ENCODE results near the gene CNKSR1. TPM values are rescaled to one million over a fixed set of nuclear protein-coding genes. Genes with fewer than 3 reads are reported as not detected.

Gene CNKSR1
- total and polyA plus RNA-seq, 2 of the 13 experiments (the other 11 are each of a cell fraction or from before 2014, with no cell fraction given): 3.4 to 8.9 TPM

- TF ChIP-seq, protein P1, sequence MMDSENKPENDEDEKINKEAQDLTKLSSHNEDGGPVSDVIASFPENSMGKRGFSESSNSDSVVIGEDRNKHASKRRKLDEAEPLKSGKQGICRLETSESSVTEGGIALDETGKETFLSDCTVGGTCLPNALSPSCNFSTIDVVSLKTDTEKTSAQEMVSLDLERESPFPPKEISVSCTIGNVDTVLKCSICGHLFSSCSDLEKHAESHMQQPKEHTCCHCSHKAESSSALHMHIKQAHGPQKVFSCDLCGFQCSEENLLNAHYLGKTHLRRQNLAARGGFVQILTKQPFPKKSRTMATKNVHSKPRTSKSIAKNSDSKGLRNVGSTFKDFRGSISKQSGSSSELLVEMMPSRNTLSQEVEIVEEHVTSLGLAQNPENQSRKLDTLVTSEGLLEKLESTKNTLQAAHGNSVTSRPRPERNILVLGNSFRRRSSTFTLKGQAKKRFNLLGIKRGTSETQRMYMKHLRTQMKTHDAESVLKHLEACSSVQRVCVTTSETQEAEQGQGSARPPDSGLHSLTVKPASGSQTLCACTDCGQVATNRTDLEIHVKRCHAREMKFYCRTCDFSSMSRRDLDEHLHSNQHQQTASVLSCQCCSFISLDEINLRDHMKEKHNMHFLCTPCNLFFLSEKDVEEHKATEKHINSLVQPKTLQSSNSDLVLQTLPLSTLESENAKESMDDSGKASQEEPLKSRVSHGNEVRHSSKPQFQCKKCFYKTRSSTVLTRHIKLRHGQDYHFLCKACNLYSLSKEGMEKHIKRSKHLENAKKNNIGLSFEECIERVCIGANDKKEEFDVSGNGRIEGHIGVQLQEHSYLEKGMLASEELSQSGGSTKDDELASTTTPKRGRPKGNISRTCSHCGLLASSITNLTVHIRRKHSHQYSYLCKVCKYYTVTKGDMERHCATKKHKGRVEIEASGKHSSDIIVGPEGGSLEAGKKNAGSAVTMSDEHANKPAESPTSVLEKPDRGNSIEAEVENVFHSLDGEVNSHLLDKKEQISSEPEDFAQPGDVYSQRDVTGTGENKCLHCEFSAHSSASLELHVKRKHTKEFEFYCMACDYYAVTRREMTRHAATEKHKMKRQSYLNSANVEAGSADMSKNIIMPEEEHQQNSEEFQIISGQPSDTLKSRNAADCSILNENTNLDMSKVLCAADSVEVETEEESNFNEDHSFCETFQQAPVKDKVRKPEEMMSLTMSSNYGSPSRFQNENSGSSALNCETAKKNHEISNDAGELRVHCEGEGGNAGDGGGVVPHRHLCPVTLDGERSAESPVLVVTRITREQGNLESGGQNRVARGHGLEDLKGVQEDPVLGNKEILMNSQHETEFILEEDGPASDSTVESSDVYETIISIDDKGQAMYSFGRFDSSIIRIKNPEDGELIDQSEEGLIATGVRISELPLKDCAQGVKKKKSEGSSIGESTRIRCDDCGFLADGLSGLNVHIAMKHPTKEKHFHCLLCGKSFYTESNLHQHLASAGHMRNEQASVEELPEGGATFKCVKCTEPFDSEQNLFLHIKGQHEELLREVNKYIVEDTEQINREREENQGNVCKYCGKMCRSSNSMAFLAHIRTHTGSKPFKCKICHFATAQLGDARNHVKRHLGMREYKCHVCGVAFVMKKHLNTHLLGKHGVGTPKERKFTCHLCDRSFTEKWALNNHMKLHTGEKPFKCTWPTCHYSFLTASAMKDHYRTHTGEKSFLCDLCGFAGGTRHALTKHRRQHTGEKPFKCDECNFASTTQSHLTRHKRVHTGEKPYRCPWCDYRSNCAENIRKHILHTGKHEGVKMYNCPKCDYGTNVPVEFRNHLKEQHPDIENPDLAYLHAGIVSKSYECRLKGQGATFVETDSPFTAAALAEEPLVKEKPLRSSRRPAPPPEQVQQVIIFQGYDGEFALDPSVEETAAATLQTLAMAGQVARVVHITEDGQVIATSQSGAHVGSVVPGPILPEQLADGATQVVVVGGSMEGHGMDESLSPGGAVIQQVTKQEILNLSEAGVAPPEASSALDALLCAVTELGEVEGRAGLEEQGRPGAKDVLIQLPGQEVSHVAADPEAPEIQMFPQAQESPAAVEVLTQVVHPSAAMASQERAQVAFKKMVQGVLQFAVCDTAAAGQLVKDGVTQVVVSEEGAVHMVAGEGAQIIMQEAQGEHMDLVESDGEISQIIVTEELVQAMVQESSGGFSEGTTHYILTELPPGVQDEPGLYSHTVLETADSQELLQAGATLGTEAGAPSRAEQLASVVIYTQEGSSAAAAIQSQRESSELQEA (CRISPR knock-in tag; IDR thresholded peaks at IDR 0.05; ENCODE audit: not compliant biosample characterization): no peak
- no peak for TF ChIP-seq TOPORS (CRISPR knock-in tag; IDR thresholded peaks at IDR 0.05)
- TF ChIP-seq, protein P2, sequence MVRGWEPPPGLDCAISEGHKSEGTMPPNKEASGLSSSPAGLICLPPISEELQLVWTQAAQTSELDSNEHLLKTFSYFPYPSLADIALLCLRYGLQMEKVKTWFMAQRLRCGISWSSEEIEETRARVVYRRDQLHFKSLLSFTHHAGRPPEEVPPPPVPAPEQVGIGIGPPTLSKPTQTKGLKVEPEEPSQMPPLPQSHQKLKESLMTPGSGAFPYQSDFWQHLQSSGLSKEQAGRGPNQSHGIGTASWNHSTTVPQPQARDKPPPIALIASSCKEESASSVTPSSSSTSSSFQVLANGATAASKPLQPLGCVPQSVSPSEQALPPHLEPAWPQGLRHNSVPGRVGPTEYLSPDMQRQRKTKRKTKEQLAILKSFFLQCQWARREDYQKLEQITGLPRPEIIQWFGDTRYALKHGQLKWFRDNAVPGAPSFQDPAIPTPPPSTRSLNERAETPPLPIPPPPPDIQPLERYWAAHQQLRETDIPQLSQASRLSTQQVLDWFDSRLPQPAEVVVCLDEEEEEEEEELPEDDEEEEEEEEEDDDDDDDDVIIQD (CRISPR knock-in tag; IDR thresholded peaks at IDR 0.05; ENCODE audit: low read depth): peak; percentile 37; the same call in 1 of the 2 replicates
- no peak for TF ChIP-seq ATAD3A (CRISPR knock-in tag; IDR thresholded peaks at IDR 0.05)
- no peak for TF ChIP-seq RCOR2 (CRISPR knock-in tag; IDR thresholded peaks at IDR 0.05)
- no peak for TF ChIP-seq ZNF101 (CRISPR knock-in tag; IDR thresholded peaks at IDR 0.05; ENCODE audit: borderline replicate concordance, low read depth)
- no peak for TF ChIP-seq NR3C1 (CRISPR knock-in tag; IDR thresholded peaks at IDR 0.05)
- TF ChIP-seq ZIK1 (CRISPR knock-in tag; IDR thresholded peaks at IDR 0.05; ENCODE audit: borderline replicate concordance, low read depth): no peak; the same call in 1 of the 2 replicates
- no peak for TF ChIP-seq NFE2L2 (IDR thresholded peaks at IDR 0.05; ENCODE audit: low read length)
- TF ChIP-seq, protein P3, sequence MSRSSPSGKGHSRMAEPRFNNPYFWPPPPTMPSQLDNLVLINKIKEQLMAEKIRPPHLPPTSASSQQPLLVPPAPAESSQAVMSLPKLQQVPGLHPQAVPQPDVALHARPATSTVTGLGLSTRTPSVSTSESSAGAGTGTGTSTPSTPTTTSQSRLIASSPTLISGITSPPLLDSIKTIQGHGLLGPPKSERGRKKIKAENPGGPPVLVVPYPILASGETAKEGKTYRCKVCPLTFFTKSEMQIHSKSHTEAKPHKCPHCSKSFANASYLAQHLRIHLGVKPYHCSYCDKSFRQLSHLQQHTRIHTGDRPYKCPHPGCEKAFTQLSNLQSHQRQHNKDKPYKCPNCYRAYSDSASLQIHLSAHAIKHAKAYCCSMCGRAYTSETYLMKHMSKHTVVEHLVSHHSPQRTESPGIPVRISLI (CRISPR knock-in tag; IDR thresholded peaks at IDR 0.05; ENCODE audit: borderline replicate concordance): no peak; the same call in 1 of the 2 replicates
- TF ChIP-seq GPN1 (CRISPR knock-in tag; IDR thresholded peaks at IDR 0.05; ENCODE audit: borderline replicate concordance): no peak
- TF ChIP-seq ZNF317 (CRISPR knock-in tag; IDR thresholded peaks at IDR 0.05): peak; percentile 28; the same call in 1 of the 2 replicates
- TF ChIP-seq, protein P4, sequence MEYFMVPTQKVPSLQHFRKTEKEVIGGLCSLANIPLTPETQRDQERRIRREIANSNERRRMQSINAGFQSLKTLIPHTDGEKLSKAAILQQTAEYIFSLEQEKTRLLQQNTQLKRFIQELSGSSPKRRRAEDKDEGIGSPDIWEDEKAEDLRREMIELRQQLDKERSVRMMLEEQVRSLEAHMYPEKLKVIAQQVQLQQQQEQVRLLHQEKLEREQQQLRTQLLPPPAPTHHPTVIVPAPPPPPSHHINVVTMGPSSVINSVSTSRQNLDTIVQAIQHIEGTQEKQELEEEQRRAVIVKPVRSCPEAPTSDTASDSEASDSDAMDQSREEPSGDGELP (IDR thresholded peaks at IDR 0.05; ENCODE audit: borderline replicate concordance, low read depth): no peak; the same call in 1 of the 2 replicates
- TF ChIP-seq SNRNP70 (IDR thresholded peaks at IDR 0.05; ENCODE audit: low read depth, low read length): no peak
- peak; percentile 45; the same call in 1 of the 2 replicates for TF ChIP-seq ZC3H13 (CRISPR knock-in tag; IDR thresholded peaks at IDR 0.05)
- TF ChIP-seq ZNF549 (CRISPR knock-in tag; IDR thresholded peaks at IDR 0.05): no peak
- TF ChIP-seq GTF3A (CRISPR knock-in tag; conservative IDR thresholded peaks at IDR 0.05): no peak
- TF ChIP-seq MTF1 (CRISPR knock-in tag; IDR thresholded peaks at IDR 0.05): no peak
Measured at GRCh38 chr1:26233903-26234643, 56.8 kb downstream of the CNKSR1 start, which contains the start of gene CEP85 (continued).

Data from HepG2 (cell line).